IPS DF 6.9 (cell line): ENCODE measurements around the gene MAP3K14.
"Not testable (repeated sequence)": the region's sequence is repeated elsewhere in the genome, so short reads cannot be mapped to it uniquely, and the experiment has no call there.

Experiments used
- DNase-seq: peaks from one replicate; pipeline ENCODE4 v3.0.0-alpha.2; 2013; ENCODE audit warnings: low read depth, low spot score
- H3K27ac ChIP-seq: one replicate; pipeline ENCODE4 v1.5.1; 2013; ENCODE audit warnings: low read length, control low read depth
- H3K27me3 ChIP-seq: 2 replicates; pipeline ENCODE4 v1.6.1; 2013; ENCODE audit warnings: mild to moderate bottlenecking, low read length; ENCODE audit not compliant: control insufficient read depth, insufficient read depth
- H3K36me3 ChIP-seq: 2 replicates; pipeline ENCODE4 v1.6.1; 2013; ENCODE audit warnings: low read length; ENCODE audit not compliant: control insufficient read depth, insufficient read depth
- H3K4me1 ChIP-seq: 2 replicates; pipeline ENCODE4 v1.6.1; 2013; ENCODE audit warnings: low read length; ENCODE audit not compliant: control insufficient read depth, insufficient read depth
- H3K4me3 ChIP-seq: 2 replicates; pipeline ENCODE4 v1.5.1; 2013; ENCODE audit warnings: mild to moderate bottlenecking, low read length
- H3K9me3 ChIP-seq: 2 replicates; pipeline ENCODE4 v1.6.1; 2013; ENCODE audit warnings: low read length, inconsistent platforms; ENCODE audit not compliant: control insufficient read depth, insufficient read depth
- WGBS: extraction: QIAGEN DNeasy Blood & Tissue Kit; methylation state at CpG from one replicate; pipeline ENCODE4 v1.1.7; 2013; ENCODE audit warnings: mixed read lengths, missing lambda C conversion rate; ENCODE audit not compliant: insufficient read length, insufficient coverage; 5-methylcytosine and 5-hydroxymethylcytosine counted together

The MAP3K14 gene

GRCh38 chr17:45308016-45308365, 8.8 kb downstream of the MAP3K14 start:
- Histone ChIP-seq H3K27me3 (no peaks in the 10 kb centered on the region), H3K4me3 (no peak overlapping the region), H3K4me1 (no peaks in the 10 kb centered on the region), H3K27ac (no peak overlapping the region), H3K36me3 (no peaks in the 10 kb centered on the region), H3K9me3 (no peaks in the 10 kb centered on the region)
- DNase-seq: no peak
- no CpG with 5 or more reads among the region's 6 CpGs for WGBS

GRCh38 chr17:45307290-45308015, 9.4 kb downstream of the MAP3K14 start:
- Histone ChIP-seq H3K27ac (no peak overlapping the region), H3K9me3 (no peaks in the 10 kb centered on the region), H3K36me3 (no peaks in the 10 kb centered on the region), H3K27me3 (no peaks in the 10 kb centered on the region), H3K4me3 (no peak overlapping the region), H3K4me1 (no peaks in the 10 kb centered on the region)
- no CpG with 5 or more reads among the region's 9 CpGs for WGBS
- DNase-seq: no peak

- no peak overlapping the region for H3K4me3 ChIP-seq
- no CpG with 5 or more reads among the region's 5 CpGs for WGBS
- no peaks in the 10 kb centered on the region for H3K36me3 ChIP-seq
- no peak for DNase-seq
- no peaks in the 10 kb centered on the region for H3K27me3 ChIP-seq
- no peaks in the 10 kb centered on the region for H3K4me1 ChIP-seq
- H3K27ac ChIP-seq: no peak overlapping the region
- H3K9me3 ChIP-seq: no peaks in the 10 kb centered on the region
These were observed 10.2 kb downstream of the MAP3K14 start for GRCh38 chr17:45306623-45307022.

GRCh38 chr17:45306094-45306493, 10.7 kb downstream of the MAP3K14 start:
- H3K4me3 ChIP-seq: no peak overlapping the region
- no peak for DNase-seq
- H3K36me3 ChIP-seq: no peaks in the 10 kb centered on the region
- H3K9me3 ChIP-seq: no peaks in the 10 kb centered on the region
- no CpG with 5 or more reads among the region's 4 CpGs for WGBS
- H3K4me1 ChIP-seq: no peaks in the 10 kb centered on the region
- no peak overlapping the region for H3K27ac ChIP-seq
- no peaks in the 10 kb centered on the region for H3K27me3 ChIP-seq

GRCh38 chr17:45305530-45306087, 11.2 kb downstream of the MAP3K14 start:
- Histone ChIP-seq H3K27ac (no peak overlapping the region), H3K4me3 (no peak overlapping the region), H3K9me3 (no peaks in the 10 kb centered on the region), H3K4me1 (no peaks in the 10 kb centered on the region), H3K36me3 (no peaks in the 10 kb centered on the region), H3K27me3 (no peaks in the 10 kb centered on the region)
- WGBS: no CpG with 5 or more reads among the region's 3 CpGs
- no peak for DNase-seq

GRCh38 chr17:45302649-45303173, 14.1 kb downstream of the MAP3K14 start:
- no CpG with 5 or more reads among the region's 10 CpGs for WGBS
- no peak for DNase-seq
- no peaks in the 10 kb centered on the region for H3K9me3 ChIP-seq
- H3K4me1 ChIP-seq: no peaks in the 10 kb centered on the region
- no peaks in the 10 kb centered on the region for H3K27me3 ChIP-seq
- no peak overlapping the region for H3K4me3 ChIP-seq
- no peaks in the 10 kb centered on the region for H3K36me3 ChIP-seq
- no peak overlapping the region for H3K27ac ChIP-seq

GRCh38 chr17:45302220-45302619, 14.6 kb downstream of the MAP3K14 start:
- not testable (repeated sequence) for H3K4me1 ChIP-seq, H3K27ac ChIP-seq
- no CpG with 5 or more reads among the region's 9 CpGs for WGBS

GRCh38 chr17:45301674-45302073, 15.1 kb downstream of the MAP3K14 start:
- WGBS: no CpG with 5 or more reads among the region's 4 CpGs
- H3K36me3 ChIP-seq: no peaks in the 10 kb centered on the region
- DNase-seq: no peak
- H3K4me1 ChIP-seq: no peaks in the 10 kb centered on the region
- H3K27ac ChIP-seq: no peak overlapping the region
- no peaks in the 10 kb centered on the region for H3K27me3 ChIP-seq
- H3K4me3 ChIP-seq: no peak overlapping the region
- H3K9me3 ChIP-seq: no peaks in the 10 kb centered on the region

More at GRCh38 chr17:45302220-45302619, 14.6 kb downstream of the MAP3K14 start:
- DNase-seq, H3K27me3 ChIP-seq, H3K4me3 ChIP-seq, H3K36me3 ChIP-seq, H3K9me3 ChIP-seq: not testable (repeated sequence)

- Histone ChIP-seq H3K36me3 (no peaks in the 10 kb centered on the region), H3K4me3 (no peak overlapping the region), H3K27ac (no peak overlapping the region), H3K27me3 (no peaks in the 10 kb centered on the region), H3K9me3 (no peaks in the 10 kb centered on the region), H3K4me1 (no peaks in the 10 kb centered on the region)
- no CpG with 5 or more reads among the region's 7 CpGs for WGBS
- no peak for DNase-seq
These were observed 16.6 kb downstream of the MAP3K14 start for GRCh38 chr17:45300060-45300751.

- Histone ChIP-seq H3K27ac (no peak overlapping the region), H3K4me1 (no peaks in the 10 kb centered on the region), H3K27me3 (no peaks in the 10 kb centered on the region), H3K4me3 (no peak overlapping the region), H3K9me3 (no peaks in the 10 kb centered on the region), H3K36me3 (no peaks in the 10 kb centered on the region)
- WGBS: no CpG with 5 or more reads among the region's 2 CpGs
- no peak for DNase-seq
These were observed 17.5 kb downstream of the MAP3K14 start for GRCh38 chr17:45299361-45299760.
